CD4-positive, alpha-beta T cell treated with Interleukin-17A for 4 hours (primary cell): ENCODE data around the gene ZNF469.
"Not testable (repeated sequence)": the region's sequence is repeated elsewhere in the genome, so short reads cannot be mapped to it uniquely, and the experiment has no call there.

ENCODE experiments used
- DNase-seq: peaks from one replicate; pipeline ENCODE4 v3.0.0-alpha.2; 2020; ENCODE audit warnings: mixed read lengths

ZNF469 gene

GRCh38 chr16:88393034-88393433 is 10.3 kb downstream of the ZNF469 start:
- DNase-seq = no peak

- no peak for DNase-seq
Measured at GRCh38 chr16:88393571-88393970, 10.8 kb downstream of the ZNF469 start.

- DNase-seq = no peak
Measured at GRCh38 chr16:88394426-88394825, 11.7 kb downstream of the ZNF469 start.

GRCh38 chr16:88395669-88396584 is 13.2 kb downstream of the ZNF469 start:
- DNase-seq = no peak

GRCh38 chr16:88398170-88398873 is 15.6 kb downstream of the ZNF469 start:
- DNase-seq = no peak

GRCh38 chr16:88398874-88399178 is 16.1 kb downstream of the ZNF469 start:
- no peak for DNase-seq

- DNase-seq = no peak
Measured at GRCh38 chr16:88400186-88400585, 17.4 kb downstream of the ZNF469 start.

- DNase-seq = no peak
Measured at GRCh38 chr16:88401604-88402246, 19.0 kb downstream of the ZNF469 start.

GRCh38 chr16:88402551-88403240 is 19.9 kb downstream of the ZNF469 start:
- DNase-seq = no peak

GRCh38 chr16:88403794-88404581 is 21.2 kb downstream of the ZNF469 start:
- DNase-seq = no peak

- DNase-seq = no peak
Measured at GRCh38 chr16:88404769-88405168, 22.0 kb downstream of the ZNF469 start.

- DNase-seq = no peak
Measured at GRCh38 chr16:88405216-88406060, 22.7 kb downstream of the ZNF469 start.

GRCh38 chr16:88406096-88407041 is 23.6 kb downstream of the ZNF469 start:
- no peak for DNase-seq

GRCh38 chr16:88407042-88407420 is 24.3 kb downstream of the ZNF469 start:
- no peak for DNase-seq

- no peak for DNase-seq
Measured at GRCh38 chr16:88407807-88408206, 25.0 kb downstream of the ZNF469 start.

GRCh38 chr16:88408561-88409142 is 25.9 kb downstream of the ZNF469 start:
- no peak for DNase-seq

- no peak for DNase-seq
Measured at GRCh38 chr16:88409296-88410065, 26.7 kb downstream of the ZNF469 start.

GRCh38 chr16:88410297-88410968 is 27.7 kb downstream of the ZNF469 start:
- DNase-seq = not testable (repeated sequence)
